ENCODE data around the gene TTPAL.
A peak's percentile ranks its signal among the peaks of the same experiment; 100 is the strongest.

The TTPAL gene

GRCh38 chr20:44475694-44476560 lies at the start of gene TTPAL:
TTPAL (plus strand) TSS chr20:44475874; CDS start chr20:44480000, 4,126 bp downstream.
- peak; percentile 93 for DNase-seq

GRCh38 chr20:44425923-44426322 lies 49.8 kb upstream of the TTPAL start:
- no peak for DNase-seq

- DNase-seq: no peak
These were observed 48.5 kb upstream of the TTPAL start for GRCh38 chr20:44426879-44427790.

DNA sequence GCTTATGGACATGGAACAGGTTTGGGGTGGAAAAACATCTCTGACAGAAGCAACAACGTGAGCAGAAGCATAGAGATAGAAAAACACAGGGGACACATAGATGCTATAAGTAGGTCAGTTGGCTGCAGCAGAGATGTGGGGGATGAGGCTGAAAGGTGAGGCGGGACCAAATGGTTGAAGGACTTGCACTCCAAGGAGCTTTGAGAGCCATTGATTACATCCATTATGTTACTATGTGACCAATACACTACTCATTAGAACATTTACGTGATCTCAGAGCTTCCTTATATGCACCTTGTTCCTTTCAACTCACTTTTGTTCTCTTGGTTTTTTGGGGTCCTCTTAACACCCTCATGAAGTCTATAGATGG lies 47.9 kb upstream of the TTPAL start:
- no peak for DNase-seq

GRCh38 chr20:44428174-44429016 lies 47.3 kb upstream of the TTPAL start:
- no peak for DNase-seq

GRCh38 chr20:44429017-44429339 lies 46.7 kb upstream of the TTPAL start:
- DNase-seq: no peak

DNA sequence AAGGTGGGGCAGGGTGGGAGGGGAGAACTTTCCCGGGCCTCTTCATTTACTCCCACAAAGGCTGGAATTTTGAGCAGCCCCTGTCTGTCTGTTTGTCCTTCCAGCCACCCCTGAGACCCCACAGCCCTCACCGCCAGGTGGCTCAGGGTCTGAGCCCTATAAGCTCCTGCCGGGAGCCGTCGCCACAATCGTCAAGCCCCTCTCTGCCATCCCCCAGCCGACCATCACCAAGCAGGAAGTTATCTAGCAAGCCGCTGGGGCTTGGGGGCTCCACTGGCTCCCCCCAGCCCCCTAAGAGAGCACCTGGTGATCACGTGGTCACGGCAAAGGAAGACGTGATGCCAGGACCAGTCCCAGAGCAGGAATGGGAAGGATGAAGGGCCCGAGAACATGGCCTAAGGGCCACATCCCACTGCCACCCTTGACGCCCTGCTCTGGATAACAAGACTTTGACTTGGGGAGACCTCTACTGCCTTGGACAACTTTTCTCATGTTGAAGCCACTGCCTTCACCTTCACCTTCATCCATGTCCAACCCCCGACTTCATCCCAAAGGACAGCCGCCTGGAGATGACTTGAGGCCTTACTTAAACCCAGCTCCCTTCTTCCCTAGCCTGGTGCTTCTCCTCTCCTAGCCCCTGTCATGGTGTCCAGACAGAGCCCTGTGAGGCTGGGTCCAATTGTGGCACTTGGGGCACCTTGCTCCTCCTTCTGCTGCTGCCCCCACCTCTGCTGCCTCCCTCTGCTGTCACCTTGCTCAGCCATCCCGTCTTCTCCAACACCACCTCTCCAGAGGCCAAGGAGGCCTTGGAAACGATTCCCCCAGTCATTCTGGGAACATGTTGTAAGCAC lies 46.0 kb upstream of the TTPAL start:
- DNase-seq: no peak

DNA sequence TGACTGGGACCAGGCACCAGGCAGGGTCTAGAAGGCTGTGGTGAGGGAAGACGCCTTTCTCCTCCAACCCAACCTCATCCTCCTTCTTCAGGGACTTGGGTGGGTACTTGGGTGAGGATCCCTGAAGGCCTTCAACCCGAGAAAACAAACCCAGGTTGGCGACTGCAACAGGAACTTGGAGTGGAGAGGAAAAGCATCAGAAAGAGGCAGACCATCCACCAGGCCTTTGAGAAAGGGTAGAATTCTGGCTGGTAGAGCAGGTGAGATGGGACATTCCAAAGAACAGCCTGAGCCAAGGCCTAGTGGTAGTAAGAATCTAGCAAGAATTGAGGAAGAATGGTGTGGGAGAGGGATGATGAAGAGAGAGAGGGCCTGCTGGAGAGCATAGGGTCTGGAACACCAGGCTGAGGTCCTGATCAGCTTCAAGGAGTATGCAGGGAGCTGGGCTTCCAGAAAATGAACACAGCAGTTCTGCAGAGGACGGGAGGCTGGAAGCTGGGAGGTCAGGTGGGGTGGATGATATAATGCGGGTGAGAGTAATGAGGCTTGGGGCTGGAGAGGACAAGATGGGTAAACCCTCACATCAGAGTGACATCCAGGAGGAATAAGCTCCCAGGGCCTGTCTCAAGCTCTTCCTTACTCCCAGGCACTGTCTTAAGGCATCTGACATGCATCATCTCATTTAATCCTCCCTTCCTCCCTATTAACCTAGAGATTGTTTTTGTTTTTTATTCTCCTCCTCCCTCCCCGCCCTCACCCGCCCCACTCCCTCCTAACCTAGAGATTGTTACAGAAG lies 45.2 kb upstream of the TTPAL start:
- no peak for DNase-seq

GRCh38 chr20:44431118-44431501 lies 44.6 kb upstream of the TTPAL start:
- DNase-seq: no peak

DNA sequence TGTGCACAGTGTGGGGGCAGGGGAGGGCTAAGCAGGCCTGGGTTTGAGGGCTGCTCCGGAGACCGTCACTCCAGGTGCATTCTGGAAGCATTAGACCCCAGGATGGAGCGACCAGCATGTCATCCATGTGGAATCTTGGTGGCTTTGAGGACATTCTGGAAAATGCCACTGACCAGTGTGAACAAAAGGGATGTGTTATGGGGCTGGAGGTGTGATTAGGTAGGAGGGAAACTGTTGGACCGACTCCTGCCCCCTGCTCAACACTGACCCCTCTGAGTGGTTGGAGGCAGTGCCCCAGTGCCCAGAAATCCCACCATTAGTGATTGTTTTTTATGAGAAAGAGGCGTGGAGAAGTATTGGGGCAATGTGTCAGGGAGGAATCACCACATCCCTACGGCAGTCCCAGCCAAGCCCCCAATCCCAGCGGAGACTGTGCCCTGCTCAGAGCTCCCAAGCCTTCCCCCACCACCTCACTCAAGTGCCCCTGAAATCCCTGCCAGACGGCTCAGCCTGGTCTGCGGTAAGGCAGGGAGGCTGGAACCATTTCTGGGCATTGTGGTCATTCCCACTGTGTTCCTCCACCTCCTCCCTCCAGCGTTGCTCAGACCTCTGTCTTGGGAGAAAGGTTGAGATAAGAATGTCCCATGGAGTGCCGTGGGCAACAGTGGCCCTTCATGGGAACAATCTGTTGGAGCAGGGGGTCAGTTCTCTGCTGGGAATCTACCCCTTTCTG lies 44.0 kb upstream of the TTPAL start:
- no peak for DNase-seq

DNA sequence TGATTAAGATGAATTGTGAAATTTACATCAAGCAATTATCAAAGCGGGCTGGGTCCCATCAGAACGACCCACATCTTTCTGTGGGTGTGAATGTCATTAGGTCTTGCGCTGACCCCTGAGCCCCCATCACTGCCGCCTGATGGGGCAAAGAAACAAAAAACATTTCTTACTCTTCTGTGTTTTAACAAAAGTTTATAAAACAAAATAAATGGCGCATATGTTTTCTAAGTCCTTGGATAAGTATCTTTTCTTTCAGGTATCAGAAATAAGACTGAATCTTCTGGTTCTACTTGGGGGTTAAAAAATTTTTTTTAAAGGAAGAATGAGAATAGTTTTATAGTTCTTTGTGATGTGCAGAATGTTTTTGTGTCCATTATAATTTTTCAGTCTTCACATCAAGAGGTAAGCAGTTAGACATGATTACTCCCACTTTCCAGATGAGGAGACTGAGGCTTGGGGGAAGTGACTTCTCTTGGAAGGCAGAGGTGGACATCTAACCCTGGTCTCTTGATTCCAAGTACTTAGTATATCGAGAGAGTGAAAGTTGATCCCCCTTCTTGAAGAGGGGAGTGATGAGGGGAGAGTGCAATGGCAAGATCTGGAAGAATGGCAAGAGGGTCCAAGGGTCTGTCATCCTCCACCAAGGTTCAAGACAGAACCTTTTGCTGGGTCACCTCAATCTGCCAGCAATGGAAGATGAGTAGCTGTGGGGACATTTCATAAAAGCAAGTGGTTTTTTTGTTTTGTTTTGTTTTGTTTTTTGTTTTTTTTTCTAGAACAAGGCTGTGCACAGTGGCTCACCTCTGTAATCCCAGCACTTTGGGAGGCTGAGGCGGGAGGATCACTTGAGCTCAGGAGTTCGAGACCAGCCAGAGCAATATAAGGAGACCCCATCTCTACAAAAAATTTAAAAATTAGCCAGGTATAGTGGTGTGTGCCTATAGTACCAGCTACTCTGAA lies 42.8 kb upstream of the TTPAL start:
- no peak for DNase-seq

GRCh38 chr20:44433751-44434538 lies 41.7 kb upstream of the TTPAL start:
- no peak for DNase-seq

DNA sequence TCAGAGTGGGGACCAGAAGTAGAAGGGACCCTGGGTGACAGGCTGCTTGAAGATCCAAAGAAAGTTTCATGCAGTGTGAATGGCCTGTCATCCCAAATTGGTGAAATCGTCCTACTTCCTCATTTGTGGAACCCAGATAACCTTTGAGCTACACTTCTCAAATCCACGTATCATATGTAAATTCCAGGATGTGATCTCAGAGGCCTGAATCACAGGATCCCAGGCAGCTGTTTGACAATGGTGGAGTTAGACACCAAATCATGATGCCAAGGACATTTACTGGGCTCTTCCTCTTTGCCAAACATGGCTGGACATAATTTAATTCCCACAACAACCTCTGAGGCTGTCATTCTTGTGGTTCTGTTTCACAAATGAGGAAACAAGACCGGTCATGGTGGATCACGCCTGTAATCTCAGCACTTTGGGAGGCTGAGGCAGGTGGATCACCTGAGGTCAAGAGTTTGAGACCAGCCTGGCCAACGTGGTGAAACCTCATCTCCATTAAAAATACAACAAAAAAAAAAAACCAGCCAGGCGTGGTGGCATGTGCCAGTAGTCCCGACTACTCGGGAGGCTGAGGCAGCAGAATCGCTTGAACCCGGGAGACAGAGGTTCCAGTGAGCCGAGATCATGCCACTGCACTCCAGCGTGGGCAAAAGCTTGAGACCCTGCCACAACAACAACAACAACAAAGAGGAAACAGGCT lies 39.9 kb upstream of the TTPAL start:
- DNase-seq: no peak

DNA sequence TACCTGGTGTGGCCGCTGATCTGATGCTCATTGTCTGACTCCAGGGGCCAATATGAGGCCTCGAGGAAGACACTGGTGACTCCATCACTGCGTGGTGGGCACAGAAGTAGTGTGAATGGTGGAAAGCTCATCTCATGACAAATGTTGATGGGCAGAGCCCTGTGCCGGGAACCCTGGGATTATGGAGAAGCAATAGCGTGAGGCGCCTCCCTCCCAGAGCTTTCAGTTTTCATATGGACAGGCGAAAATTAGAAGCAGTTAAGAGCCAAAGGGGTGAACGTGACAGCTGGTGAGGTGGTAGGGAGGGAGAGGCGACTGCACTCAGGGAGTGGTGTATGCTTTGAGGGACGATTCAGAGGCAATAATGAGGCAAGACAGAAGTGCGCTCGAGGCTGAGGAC lies 39.3 kb upstream of the TTPAL start:
- no peak for DNase-seq

DNA sequence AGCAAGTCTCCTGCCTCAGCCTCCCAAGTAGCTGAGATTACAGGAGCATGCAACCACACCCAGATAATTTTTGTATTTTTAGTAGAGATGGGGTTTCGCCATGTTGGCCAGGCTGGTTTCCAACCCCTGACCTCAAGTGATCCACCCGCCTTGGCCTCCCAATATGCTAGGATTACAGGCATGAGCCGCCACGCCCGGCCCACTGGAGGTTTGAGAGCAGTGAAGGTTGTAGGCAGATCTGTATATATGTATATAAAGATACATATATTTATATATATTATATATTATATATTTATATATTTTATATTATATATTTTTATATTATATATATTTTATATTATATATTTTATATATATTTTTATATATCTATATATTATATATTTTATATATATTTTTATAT lies 38.2 kb upstream of the TTPAL start:
- no peak for DNase-seq

DNA sequence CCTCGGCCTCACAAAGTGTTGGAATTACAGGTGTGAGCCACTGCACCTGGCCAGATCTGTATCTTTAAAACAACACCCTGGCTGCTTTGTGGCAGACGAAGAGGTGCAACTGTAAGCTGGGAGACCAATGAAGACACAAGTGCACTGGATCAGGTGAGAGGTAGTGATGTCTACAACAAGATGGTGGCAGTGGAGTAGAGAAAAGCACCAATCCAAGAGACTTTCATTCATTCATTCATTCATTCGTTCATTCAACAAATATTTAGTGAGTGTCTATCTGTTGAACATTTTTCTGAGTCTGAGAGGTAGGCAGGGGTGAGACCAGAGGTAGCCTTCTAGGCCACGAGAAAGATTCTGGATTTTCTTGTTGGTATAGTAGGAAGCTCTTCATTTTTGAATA lies 36.9 kb upstream of the TTPAL start:
- no peak for DNase-seq

DNA sequence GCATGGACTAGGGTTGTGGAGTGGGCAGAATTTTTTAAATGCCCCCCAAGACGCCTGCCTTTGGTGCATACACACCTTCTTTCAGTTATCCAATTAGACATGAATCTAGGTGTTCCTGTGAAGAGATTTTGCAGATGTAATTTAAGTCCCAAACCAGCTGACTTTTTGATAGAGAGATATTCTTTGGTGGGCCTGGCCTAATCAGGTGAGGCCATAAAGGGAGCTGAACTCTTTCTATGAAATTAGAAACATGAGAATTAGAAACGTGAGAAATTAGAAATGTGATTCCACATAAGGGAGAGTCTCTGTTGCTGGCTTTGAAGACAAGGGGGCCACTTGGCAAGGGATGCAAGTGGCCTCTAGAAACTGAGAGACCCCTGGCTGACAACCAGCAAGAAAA lies 36.4 kb upstream of the TTPAL start:
- no peak for DNase-seq
